ENCODE data around the gene CYB5A. TPM values are rescaled to one million over a fixed set of nuclear protein-coding genes. Genes with fewer than 3 reads are reported as not detected.

Gene CYB5A
- total RNA-seq, 6 experiments from 2014 or later = 817 to 1,434 (median 907) TPM

DNA sequence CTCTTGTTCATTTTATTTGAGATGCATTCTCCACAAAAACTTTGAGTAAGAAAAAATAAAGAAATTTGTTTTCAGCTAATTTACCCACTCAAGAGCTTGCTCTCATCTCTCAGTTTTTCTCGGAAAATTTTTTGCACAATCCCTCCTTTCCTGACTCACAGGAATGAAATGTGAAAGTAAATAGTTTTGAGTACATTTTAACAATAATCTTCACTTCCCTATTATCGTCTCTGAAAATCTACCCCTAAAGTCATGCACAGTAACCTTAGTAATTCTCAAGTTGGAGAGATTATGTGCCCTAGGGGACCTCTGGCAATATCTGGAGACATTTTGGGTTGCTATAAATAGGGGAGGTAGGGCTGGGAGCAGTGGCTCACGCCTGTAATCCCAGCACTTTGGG is 2.6 kb downstream of the CYB5A start:
- peak overlapping the region; percentile 89 to 95 (median 95) for H3K27ac ChIP-seq
- intact Hi-C loops (cut with DNase I) = loop anchor here in 1 of 2 donors (10.0 kb wide), 1 partner anchor 74 kb away; no protein-coding TSS in a partner anchor
- peaks cover 0 to 28% (median 16%) of the 10 kb centered on the region in 4 donors for H3K4me1 ChIP-seq
- H3K36me3 ChIP-seq = no peaks in the 10 kb centered on the region
- TF ChIP-seq, protein P1, sequence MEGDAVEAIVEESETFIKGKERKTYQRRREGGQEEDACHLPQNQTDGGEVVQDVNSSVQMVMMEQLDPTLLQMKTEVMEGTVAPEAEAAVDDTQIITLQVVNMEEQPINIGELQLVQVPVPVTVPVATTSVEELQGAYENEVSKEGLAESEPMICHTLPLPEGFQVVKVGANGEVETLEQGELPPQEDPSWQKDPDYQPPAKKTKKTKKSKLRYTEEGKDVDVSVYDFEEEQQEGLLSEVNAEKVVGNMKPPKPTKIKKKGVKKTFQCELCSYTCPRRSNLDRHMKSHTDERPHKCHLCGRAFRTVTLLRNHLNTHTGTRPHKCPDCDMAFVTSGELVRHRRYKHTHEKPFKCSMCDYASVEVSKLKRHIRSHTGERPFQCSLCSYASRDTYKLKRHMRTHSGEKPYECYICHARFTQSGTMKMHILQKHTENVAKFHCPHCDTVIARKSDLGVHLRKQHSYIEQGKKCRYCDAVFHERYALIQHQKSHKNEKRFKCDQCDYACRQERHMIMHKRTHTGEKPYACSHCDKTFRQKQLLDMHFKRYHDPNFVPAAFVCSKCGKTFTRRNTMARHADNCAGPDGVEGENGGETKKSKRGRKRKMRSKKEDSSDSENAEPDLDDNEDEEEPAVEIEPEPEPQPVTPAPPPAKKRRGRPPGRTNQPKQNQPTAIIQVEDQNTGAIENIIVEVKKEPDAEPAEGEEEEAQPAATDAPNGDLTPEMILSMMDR (IDR thresholded peaks at IDR 0.05) = no peak
- TF ChIP-seq POLR2A (IDR thresholded peaks at IDR 0.05) = no peak
- DNase-seq (no peak), ATAC-seq (no peak)
- no peaks in the 10 kb centered on the region for H3K9me3 ChIP-seq
- H3K27me3 ChIP-seq = no peaks in the 10 kb centered on the region
- 25% methylated on average over 3 of the region's 3 CpGs for WGBS (ENCODE audit: insufficient coverage, low coverage, low lambda C conversion rate, missing lambda C conversion rate)
- H3K4me3 ChIP-seq = peak overlapping the region; percentile 95 to 98 (median 95)

DNA sequence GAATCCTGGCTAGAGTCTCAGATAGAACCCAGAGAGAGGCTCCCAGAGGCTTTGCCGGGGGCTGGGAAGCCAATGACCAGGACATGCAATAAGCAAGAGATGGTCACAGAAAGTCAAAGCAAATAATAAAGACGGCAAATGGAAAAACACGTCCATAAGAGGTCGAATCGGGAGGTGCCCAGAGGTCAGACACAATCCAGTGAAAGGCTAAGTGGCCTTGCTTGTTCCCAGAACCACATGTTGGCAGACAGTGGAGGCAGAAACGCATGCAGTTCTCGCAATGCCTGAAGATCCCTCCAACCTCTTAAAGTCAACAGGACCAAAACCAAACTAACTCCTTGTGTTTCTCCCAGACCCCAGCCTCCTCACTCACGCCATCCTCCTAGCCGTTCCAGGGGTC is 3.0 kb downstream of the CYB5A start:
- ATAC-seq (peak in 2 of 4 donors; percentile 0 to 19), DNase-seq (no peak)
- no peaks in the 10 kb centered on the region for H3K27me3 ChIP-seq
- WGBS (ENCODE audit: insufficient coverage, low coverage, low lambda C conversion rate, missing lambda C conversion rate) = 16% methylated on average over 9 of the region's 9 CpGs
- H3K27ac ChIP-seq = peak overlapping the region; percentile 89 to 95 (median 95)
- H3K9me3 ChIP-seq = no peaks in the 10 kb centered on the region
- H3K36me3 ChIP-seq = no peaks in the 10 kb centered on the region
- intact Hi-C loops (cut with DNase I) = loop anchor here in 1 of 2 donors (10.0 kb wide), 1 partner anchor 74 kb away; no protein-coding TSS in a partner anchor
- peak overlapping the region; percentile 95 to 98 (median 95) for H3K4me3 ChIP-seq
- peaks cover 0 to 30% (median 18%) of the 10 kb centered on the region in 4 donors for H3K4me1 ChIP-seq
- peak; percentile 48 for TF ChIP-seq POLR2A (IDR thresholded peaks at IDR 0.05)
- TF ChIP-seq, protein P1 (IDR thresholded peaks at IDR 0.05) = no peak

DNA sequence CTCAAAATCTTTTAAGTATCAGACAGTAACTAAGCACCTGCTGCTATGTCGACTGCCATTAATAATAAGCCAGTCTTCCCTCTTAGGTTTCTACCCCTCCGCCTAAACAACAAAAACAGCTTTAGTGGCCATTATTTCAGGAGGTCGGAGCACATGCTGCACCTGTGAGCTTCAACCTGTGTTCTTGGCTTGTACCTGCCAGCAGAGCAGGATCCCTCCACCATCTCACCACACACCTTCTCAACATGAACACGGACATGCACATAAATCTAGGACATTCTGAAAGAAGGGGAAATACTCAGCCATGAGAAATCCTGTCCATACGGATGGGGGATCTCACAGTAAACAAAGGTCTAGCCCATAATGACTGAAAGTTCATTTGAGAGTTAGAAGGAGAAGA is 3.7 kb downstream of the CYB5A start:
- H3K4me1 ChIP-seq = peaks cover 0 to 36% (median 23%) of the 10 kb centered on the region in 4 donors
- WGBS (ENCODE audit: insufficient coverage, low coverage, low lambda C conversion rate, missing lambda C conversion rate) = 29% methylated on average over 5 of the region's 5 CpGs
- no peak for DNase-seq
- H3K4me3 ChIP-seq = peak overlapping the region; percentile 95 to 98 (median 95)
- TF ChIP-seq, protein P1 (IDR thresholded peaks at IDR 0.05) = no peak
- TF ChIP-seq POLR2A (IDR thresholded peaks at IDR 0.05) = no peak
- H3K9me3 ChIP-seq = no peaks in the 10 kb centered on the region
- no peaks in the 10 kb centered on the region for H3K36me3 ChIP-seq
- no peak for ATAC-seq
- intact Hi-C loops (cut with DNase I) = loop anchor here in 1 of 2 donors (10.0 kb wide), 1 partner anchor 73 kb away; no protein-coding TSS in a partner anchor
- H3K27me3 ChIP-seq = no peaks in the 10 kb centered on the region
- H3K27ac ChIP-seq = peak overlapping the region; percentile 89 to 95 (median 95)

DNA sequence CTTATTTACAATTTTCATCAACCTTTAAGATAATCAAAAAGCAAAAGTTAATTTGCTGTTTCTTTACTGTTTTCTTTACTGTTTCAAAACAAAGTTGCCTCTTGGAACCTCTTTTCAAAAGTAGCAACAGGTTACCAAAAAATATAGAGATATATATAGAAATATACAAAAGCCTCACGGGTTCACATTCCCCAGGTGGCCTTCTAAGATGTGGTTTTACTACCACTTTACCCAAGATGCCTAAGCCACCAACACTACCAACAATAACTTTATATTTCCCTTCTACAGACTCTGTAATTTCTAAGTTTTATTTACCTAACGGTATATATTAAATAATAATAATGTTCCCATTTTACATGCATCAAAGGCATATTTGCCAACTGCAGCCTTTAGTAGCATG is 4.9 kb downstream of the CYB5A start:
- no peak for ATAC-seq
- WGBS (ENCODE audit: insufficient coverage, low coverage, low lambda C conversion rate, missing lambda C conversion rate) = 38% methylated on average over 2 of the region's 2 CpGs
- no peaks in the 10 kb centered on the region for H3K9me3 ChIP-seq
- no peak for DNase-seq
- H3K27me3 ChIP-seq = no peaks in the 10 kb centered on the region
- peak overlapping the region in 2 of 3 donors; percentile 95 to 98 for H3K4me3 ChIP-seq
- no peak for TF ChIP-seq POLR2A (IDR thresholded peaks at IDR 0.05)
- TF ChIP-seq, protein P1 (IDR thresholded peaks at IDR 0.05) = no peak
- H3K27ac ChIP-seq = peak overlapping the region; percentile 89 to 95 (median 95)
- H3K4me1 ChIP-seq = peaks cover 2 to 39% (median 23%) of the 10 kb centered on the region in 4 donors
- intact Hi-C loops (cut with DNase I) = loop anchor here in 1 of 2 donors (10.0 kb wide), 1 partner anchor 72 kb away; no protein-coding TSS in a partner anchor
- H3K36me3 ChIP-seq = no peaks in the 10 kb centered on the region
